Lung (tissue), 12 donors: ENCODE data around the gene PRKN. TPM values are rescaled to one million over a fixed set of nuclear protein-coding genes. Genes with fewer than 3 reads are reported as not detected.

Experiments used
- ATAC-seq: fragments of 200-7000 bp; cut with Tn5 transposase; one replicate; pipeline ENCODE4 v1.9.1; 2020; ENCODE audit warnings: moderate number of reproducible peaks; ENCODE audit not compliant: insufficient read depth, low FRiP score
- DNase-seq, 3 donors: peaks; one replicate each; pipeline ENCODE4 v3.0.0-alpha.2; 2013 to 2017
- H3K27ac ChIP-seq, 2 donors: one replicate each; pipeline ENCODE4 v1.5.1; 2013; ENCODE audit warnings: mild to moderate bottlenecking in 2 of 2, moderate library complexity in 2 of 2, control low read depth in 1 of 2, inconsistent platforms in 1 of 2, low read depth in 1 of 2, low read length in 1 of 2
- H3K27me3 ChIP-seq, 3 donors: one replicate each; pipeline ENCODE4 v1.5.1; 2013; ENCODE audit warnings: low read length in 2 of 3; ENCODE audit not compliant: control insufficient read depth in 3 of 3, insufficient read depth in 3 of 3
- H3K36me3 ChIP-seq, 4 donors: one replicate each; pipeline ENCODE4 v1.5.1; 2013; ENCODE audit warnings: low read length in 4 of 4, mild to moderate bottlenecking in 1 of 4, moderate library complexity in 1 of 4; ENCODE audit not compliant: control insufficient read depth in 4 of 4, insufficient read depth in 4 of 4
- H3K4me1 ChIP-seq, 5 donors: one replicate each; pipeline ENCODE4 v1.5.1; 2013; ENCODE audit warnings: low read length in 5 of 5, mild to moderate bottlenecking in 2 of 5, moderate library complexity in 1 of 5; ENCODE audit not compliant: control insufficient read depth in 5 of 5, insufficient read depth in 5 of 5
- H3K4me3 ChIP-seq: one replicate; pipeline ENCODE4 v1.5.1; 2013; ENCODE audit warnings: mild to moderate bottlenecking, control low read depth, moderate library complexity
- H3K9ac ChIP-seq, 2 donors: one replicate each; pipeline ENCODE4 v1.5.1; 2013; ENCODE audit warnings: low read length in 2 of 2, control low read depth in 1 of 2; ENCODE audit not compliant: insufficient read depth in 1 of 2
- H3K9me3 ChIP-seq, 4 donors: one replicate each; pipeline ENCODE4 v1.5.1; 2013; ENCODE audit warnings: low read length in 3 of 4, mild to moderate bottlenecking in 1 of 4, moderate library complexity in 1 of 4; ENCODE audit not compliant: control insufficient read depth in 4 of 4, insufficient read depth in 3 of 4
- WGBS, 2 donors: extraction: QIAGEN DNeasy Blood & Tissue Kit; methylation state at CpG; one replicate each; pipeline ENCODE4 v1.1.7; 2013; 5-methylcytosine and 5-hydroxymethylcytosine counted together
- polyA plus RNA-seq, 2 donors: library from polyadenylated mRNA; stranded (reverse); fragments of 200-250 nt; gene quantifications; one replicate each; pipeline ENCODE4 v1.2.1, GENCODE V29; 2013
- total RNA-seq, 2 donors: library from RNA; depleted of rRNA in 1 of 2; stranded (reverse); fragments of >200 nt in 1 of 2; gene quantifications; one replicate each; pipeline ENCODE4 v1.2.1, GENCODE V29; 2014 to 2021
- TF ChIP-seq, protein P1 (sequence below): IDR thresholded peaks from 2 replicates; pipeline ENCODE4 v1.5.1; 2012; ENCODE audit warnings: mild to moderate bottlenecking; ENCODE audit errors: control extremely low read depth, extremely low read depth
- donor health status: control.
- donor health status: control.
- donor health status: Bipolar disorder and iron deficiency.
- donor health status: healthy.
- donor health status: DM: yes; HTN: yes; CAD: no.

The PRKN gene
- total and polyA plus RNA-seq, 4 donors, result 0.27 to 11.2 (median 3.1) TPM

DNA sequence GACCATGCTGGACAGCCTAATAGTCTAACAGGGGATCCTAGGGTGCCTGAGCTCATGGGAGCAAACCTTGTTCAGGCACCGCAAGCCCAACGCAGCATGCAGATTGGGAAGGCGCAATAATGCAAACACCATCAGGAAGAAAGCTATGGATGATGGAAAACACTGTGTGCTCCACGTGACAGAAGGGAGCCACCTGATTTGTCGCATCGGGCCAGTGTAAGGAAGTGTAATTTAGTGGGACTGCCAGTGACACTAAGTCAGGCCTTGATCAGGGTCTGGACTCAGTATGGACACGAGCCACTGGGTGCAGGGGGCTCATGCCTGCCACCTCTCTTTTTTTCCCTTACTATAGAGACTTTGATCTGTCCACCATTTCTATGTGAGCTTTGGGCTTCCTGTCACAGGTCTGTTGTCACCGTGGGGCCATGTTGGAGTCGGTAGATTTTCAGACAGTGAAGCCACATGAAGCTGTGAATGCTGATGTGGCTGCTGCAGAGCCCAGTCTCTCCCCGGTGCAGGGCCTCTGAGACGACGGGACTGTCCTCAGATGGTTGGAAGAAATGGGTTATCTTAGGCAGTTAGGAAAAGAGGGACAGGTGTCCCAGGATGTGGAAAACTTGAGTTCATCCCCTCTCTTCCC, 1379.5 kb downstream of the PRKN start:
- H3K9ac ChIP-seq, result no peak overlapping the region
- H3K4me1 ChIP-seq, result no peaks in the 10 kb centered on the region
- TF ChIP-seq, protein P1, sequence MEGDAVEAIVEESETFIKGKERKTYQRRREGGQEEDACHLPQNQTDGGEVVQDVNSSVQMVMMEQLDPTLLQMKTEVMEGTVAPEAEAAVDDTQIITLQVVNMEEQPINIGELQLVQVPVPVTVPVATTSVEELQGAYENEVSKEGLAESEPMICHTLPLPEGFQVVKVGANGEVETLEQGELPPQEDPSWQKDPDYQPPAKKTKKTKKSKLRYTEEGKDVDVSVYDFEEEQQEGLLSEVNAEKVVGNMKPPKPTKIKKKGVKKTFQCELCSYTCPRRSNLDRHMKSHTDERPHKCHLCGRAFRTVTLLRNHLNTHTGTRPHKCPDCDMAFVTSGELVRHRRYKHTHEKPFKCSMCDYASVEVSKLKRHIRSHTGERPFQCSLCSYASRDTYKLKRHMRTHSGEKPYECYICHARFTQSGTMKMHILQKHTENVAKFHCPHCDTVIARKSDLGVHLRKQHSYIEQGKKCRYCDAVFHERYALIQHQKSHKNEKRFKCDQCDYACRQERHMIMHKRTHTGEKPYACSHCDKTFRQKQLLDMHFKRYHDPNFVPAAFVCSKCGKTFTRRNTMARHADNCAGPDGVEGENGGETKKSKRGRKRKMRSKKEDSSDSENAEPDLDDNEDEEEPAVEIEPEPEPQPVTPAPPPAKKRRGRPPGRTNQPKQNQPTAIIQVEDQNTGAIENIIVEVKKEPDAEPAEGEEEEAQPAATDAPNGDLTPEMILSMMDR, result no peak
- 93 to 94% methylated on average over 12 of the region's 12 CpGs for WGBS, 2 donors
- no peak for ATAC-seq
- H3K9me3 ChIP-seq, result no peaks in the 10 kb centered on the region
- H3K4me3 ChIP-seq, result no peak overlapping the region
- no peak for DNase-seq
- H3K27ac ChIP-seq, result no peak overlapping the region
- H3K36me3 ChIP-seq, result no peaks in the 10 kb centered on the region
- no peaks in the 10 kb centered on the region for H3K27me3 ChIP-seq

DNA sequence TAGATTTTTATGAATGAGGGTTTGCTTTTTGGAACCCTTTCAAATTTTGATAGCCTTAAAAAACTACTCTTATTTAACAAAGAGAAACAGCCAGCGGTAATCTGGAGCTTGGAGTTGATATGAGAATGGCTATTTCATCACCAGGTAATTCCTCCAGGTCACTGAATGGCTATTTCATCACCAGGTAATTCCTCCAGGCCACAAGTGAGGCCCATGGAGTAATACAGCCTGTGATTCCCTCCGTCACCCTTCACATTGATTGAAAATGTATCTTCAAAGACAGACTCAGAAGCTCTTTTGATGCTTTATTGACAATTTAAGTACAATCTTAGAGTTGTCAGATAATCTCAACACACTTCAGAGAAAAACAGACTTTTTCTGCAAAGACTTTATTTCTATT, 1380.4 kb downstream of the PRKN start:
- H3K4me3 ChIP-seq, result no peak overlapping the region
- 78 to 95% methylated on average over 2 of the region's 2 CpGs for WGBS, 2 donors
- H3K4me1 ChIP-seq, result no peaks in the 10 kb centered on the region
- ATAC-seq (no peak), DNase-seq (no peak)
- no peaks in the 10 kb centered on the region for H3K36me3 ChIP-seq
- no peak overlapping the region for H3K9ac ChIP-seq
- no peaks in the 10 kb centered on the region for H3K9me3 ChIP-seq
- H3K27ac ChIP-seq, result no peak overlapping the region
- TF ChIP-seq, protein P1, result no peak
- no peaks in the 10 kb centered on the region for H3K27me3 ChIP-seq

DNA sequence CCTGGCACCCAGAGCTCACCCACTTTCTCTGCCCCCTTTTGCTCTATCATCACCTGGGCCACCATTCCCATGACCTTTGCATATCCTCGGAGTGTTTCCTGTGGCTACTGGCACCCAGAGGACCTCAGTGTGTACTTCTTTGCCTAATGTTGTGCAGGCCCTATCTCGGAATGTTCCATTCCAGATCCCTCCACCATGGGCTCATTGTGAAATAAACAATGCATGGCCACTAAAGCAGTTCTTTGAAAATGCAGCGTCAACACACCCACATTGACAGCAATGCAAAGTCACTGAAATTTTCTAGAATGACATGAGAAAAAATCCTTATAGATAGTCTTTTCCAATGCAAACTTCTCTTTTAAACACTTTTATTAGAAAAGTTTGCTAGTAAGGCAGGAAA, 1380.8 kb downstream of the PRKN start:
- DNase-seq, result no peak
- WGBS, 2 donors, result 80 to 88% methylated on average over 3 of the region's 3 CpGs
- no peaks in the 10 kb centered on the region for H3K27me3 ChIP-seq
- no peak overlapping the region for H3K27ac ChIP-seq
- H3K4me1 ChIP-seq, result no peaks in the 10 kb centered on the region
- H3K4me3 ChIP-seq, result no peak overlapping the region
- H3K36me3 ChIP-seq, result no peaks in the 10 kb centered on the region
- no peak overlapping the region for H3K9ac ChIP-seq
- no peaks in the 10 kb centered on the region for H3K9me3 ChIP-seq
- no peak for ATAC-seq
- TF ChIP-seq, protein P1, result no peak

DNA sequence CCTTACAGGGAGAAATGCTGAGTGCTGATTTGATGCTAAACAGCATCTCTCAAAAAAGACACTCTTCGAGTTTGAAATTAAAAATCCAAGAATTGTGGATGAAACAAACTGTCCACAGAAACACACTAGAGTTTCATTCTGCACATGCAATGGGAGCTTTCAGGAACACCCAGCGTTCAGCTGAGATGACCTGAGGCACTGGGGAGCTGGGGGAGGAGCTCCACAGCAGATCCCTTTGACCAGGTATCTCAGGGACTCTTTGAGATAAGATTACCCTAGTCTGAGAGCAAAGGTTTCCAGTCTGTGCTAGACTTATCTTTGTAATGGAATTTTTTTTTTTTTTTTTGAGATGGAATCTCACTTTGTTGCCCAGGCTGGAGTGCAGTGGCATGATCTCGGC, 1382.9 kb downstream of the PRKN start:
- Histone ChIP-seq H3K9me3 (no peaks in the 10 kb centered on the region), H3K27me3 (no peaks in the 10 kb centered on the region), H3K27ac (no peak overlapping the region), H3K4me1 (no peaks in the 10 kb centered on the region), H3K9ac (no peak overlapping the region), H3K4me3 (no peak overlapping the region), H3K36me3 (no peaks in the 10 kb centered on the region)
- ATAC-seq, result no peak
- no peak for DNase-seq
- WGBS, 2 donors, result 80 to 85% methylated on average over 3 of the region's 3 CpGs
- TF ChIP-seq, protein P1, result no peak
